ENCODE data around the gene FAM76B.

- TF ChIP-seq TCF4 (CRISPR knock-in tag; IDR thresholded peaks at IDR 0.05; ENCODE audit: borderline replicate concordance) (no peak), ZC3H10 (CRISPR knock-in tag; IDR thresholded peaks at IDR 0.05) (no peak), ARNTL (CRISPR knock-in tag; IDR thresholded peaks at IDR 0.05; ENCODE audit: borderline replicate concordance, low read depth) (no peak)
Observed at GRCh38 chr11:95788921-95789505, 569 bp downstream of the FAM76B start.

Measured in SK-N-SH treated with all-trans-retinoic acid at 6 μM for 48 hours (cell line).